ENCODE results near the gene MTSS2.
"Not testable (repeated sequence)": the region's sequence is repeated elsewhere in the genome, so short reads cannot be mapped to it uniquely, and the experiment has no call there.

The MTSS2 gene

DNA sequence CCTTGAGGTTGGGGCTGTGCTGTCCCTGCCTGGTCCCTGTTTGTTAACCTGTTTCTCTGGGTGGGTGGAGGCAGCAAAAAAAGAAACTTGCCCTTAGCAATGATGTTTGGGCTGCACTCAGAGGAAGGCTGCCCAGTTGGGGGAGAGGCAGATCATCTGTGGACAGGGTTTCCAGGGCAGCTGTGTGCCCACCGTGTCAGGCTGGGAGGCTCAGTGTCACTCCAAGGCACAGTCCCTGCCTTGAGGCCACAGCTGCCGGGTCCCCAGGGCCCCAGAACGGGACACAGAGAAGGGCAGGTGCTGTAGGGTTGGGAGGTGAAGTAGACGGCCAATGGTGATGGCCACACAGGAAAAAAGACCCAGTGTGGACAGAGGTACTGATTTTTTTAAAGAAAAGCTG, 35.6 kb downstream of the MTSS2 start:
- no peak for DNase-seq

- no peak for DNase-seq
Measured at GRCh38 chr16:70649300-70649699, 36.6 kb downstream of the MTSS2 start.

- no peak for DNase-seq
Measured at GRCh38 chr16:70648606-70649005, 37.2 kb downstream of the MTSS2 start.

GRCh38 chr16:70647441-70648359, 38.2 kb downstream of the MTSS2 start:
- DNase-seq: no peak

GRCh38 chr16:70646260-70647241, 39.3 kb downstream of the MTSS2 start, which contains the start of gene IL34:
TSS of gene IL34 (plus strand) at chr16:70646559. CDS start at chr16:70646948, 389 bp downstream.
- peak; percentile 18 for DNase-seq

GRCh38 chr16:70644763-70645597, 40.9 kb downstream of the MTSS2 start:
- DNase-seq: no peak

DNA sequence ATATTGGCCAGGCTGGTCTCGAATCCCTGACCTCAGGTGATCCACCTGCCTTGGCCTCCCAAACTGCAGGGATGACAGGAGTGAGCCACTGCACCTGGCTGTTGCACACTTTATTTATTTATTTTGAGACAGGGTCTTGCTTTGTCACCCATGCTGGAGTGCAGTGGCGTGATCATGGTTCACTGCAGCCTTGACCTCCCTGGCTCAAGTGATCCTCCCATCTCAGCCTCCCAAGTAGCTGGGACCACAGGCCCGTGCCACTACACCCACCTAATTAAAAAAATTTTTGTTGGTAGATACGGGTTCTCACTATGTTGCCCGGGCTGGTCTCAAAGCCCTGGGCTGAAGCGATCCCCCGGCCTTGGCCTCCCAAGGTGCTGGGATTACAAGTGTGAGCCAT, 42.6 kb downstream of the MTSS2 start:
- not testable (repeated sequence) for DNase-seq

GRCh38 chr16:70642633-70643032, 43.2 kb downstream of the MTSS2 start:
- DNase-seq: no peak

- no peak for DNase-seq
Measured at GRCh38 chr16:70638814-70639792, 46.8 kb downstream of the MTSS2 start.
